Prostate gland (tissue), 2 donors: ENCODE data around the gene CSMD2.

Source experiments
- CTCF ChIP-seq, 4 experiments: fragments of 200-600 bp in 2 of 4; fragments of 450-650 bp in 2 of 4; sonication (generic) in 2 of 4; IDR thresholded peaks; 1 replicate in 3 of 4; 2 replicates in 1 of 4; pipeline ENCODE4 v1.5.1; 2016 to 2019; ENCODE audit warnings: antibody characterized with exemption in 4 of 4, mild to moderate bottlenecking in 2 of 4, moderate library complexity in 2 of 4
- POLR2A ChIP-seq: fragments of 450-650 bp; IDR thresholded peaks from one replicate; pipeline ENCODE4 v1.6.1; 2016; ENCODE audit warnings: antibody characterized with exemption, mild to moderate bottlenecking

- TF ChIP-seq POLR2A = no peak
- no peak for TF ChIP-seq CTCF (IDR thresholded peaks at IDR 0.05)
Measured at GRCh38 chr1:34066981-34067603, 97.9 kb downstream of the CSMD2 start.
